HG02943 (cell line): ENCODE measurements around the gene DCAF17.
"Not testable (repeated sequence)": the region's sequence is repeated elsewhere in the genome, so short reads cannot be mapped to it uniquely, and the experiment has no call there.

ENCODE experiments used
- ATAC-seq: cut with Tn5 transposase; IDR thresholded peaks from one replicate; pipeline ENCODE4 v1.9.1; 2021; ENCODE audit warnings: mild to moderate bottlenecking, low read depth, moderate library complexity; ENCODE audit not compliant: unreplicated experiment

DCAF17 gene

DNA sequence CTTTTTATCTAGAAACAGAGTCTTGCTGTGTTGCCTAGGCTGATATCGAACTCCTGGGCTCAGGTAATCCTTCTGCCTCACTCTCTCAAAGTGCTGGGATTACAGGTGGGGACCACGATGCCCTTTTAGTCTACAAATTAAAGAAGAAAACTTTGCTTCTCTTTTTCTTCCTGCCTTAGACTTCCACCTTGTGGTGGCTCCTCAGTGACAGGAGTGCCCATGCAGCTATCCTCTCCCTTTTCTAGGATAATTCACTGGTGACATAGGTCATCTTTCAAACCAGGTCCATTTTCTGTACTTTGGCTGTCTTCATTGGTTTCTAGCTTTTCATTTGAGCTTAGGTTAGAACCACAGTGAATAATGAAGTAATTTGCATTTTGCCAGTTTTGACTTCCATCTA, 13.6 kb downstream of the DCAF17 start:
- no peak for ATAC-seq

DNA sequence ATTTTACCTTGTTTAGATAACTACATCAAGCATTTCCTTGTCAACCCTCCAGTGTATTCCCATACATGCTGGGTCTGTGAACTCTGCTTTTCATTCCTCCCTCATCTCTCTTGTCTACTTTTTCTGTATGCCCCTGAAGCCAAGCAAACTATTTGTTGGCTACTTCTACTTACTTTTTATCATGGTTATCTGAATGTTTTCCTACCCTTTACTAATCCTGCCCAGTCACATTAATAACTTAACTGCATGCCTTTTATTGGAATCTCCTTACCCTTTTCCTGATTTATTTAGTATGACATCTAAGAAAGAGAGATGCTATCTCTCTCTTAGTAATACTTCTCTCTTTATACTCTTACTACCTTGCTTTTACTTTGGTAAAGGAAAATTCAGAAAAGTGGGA, 17.0 kb downstream of the DCAF17 start:
- ATAC-seq = no peak

DNA sequence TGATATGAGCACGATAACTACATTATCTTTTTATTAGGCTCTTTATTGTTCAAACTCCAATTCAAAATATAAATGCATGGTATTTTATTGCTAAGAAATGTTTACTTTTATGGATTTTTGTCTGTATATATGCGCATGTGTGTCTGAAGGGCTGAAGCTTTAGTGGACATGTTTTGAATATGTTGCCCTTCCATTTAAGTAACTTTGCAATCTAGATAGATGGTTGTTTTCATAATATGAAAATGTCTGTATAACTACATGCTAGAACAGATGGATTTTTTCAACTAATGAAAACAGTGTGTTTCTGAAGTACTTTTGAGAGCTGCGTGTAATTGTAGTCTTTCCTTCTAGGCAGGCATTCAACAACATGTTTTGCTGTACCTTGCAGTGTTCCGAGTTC, 18.7 kb downstream of the DCAF17 start:
- ATAC-seq = no peak

DNA sequence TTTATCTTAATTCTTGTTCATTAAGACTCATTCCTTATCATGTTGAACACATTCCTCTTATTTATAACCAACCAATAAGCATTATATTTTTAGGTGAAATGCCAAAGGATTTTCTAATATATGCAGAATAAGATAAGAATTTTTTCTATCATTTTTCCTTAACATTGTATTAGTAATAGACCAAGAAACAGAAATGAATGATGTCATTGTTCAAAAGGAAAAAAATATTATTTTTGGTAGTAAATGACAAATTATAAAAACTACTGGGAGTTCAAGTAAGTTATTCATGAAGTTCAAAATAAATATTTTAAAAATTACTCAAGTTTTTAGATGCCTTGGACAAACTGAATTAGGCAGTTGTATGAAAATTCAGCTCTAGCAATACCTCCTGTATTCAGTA, 25.5 kb downstream of the DCAF17 start:
- no peak for ATAC-seq

DNA sequence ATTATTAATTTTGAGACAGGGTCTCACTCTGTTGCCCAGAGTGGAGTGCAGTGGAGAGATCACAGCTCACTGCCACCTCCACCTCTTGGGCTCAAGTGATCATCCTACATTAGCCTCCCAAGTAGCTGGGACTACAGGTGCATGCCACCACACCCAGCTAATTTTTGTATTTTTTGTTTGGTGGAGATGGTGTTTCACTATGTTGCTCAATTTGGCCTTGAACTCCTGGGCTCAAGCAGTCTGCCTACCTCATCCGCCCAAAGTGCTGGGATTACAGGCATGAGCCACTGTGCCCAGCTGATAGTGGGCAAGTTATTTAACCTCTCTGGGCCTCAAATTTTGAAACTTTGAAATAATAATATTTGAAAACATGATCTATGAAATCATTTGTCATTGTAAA, 26.5 kb downstream of the DCAF17 start:
- no peak for ATAC-seq

DNA sequence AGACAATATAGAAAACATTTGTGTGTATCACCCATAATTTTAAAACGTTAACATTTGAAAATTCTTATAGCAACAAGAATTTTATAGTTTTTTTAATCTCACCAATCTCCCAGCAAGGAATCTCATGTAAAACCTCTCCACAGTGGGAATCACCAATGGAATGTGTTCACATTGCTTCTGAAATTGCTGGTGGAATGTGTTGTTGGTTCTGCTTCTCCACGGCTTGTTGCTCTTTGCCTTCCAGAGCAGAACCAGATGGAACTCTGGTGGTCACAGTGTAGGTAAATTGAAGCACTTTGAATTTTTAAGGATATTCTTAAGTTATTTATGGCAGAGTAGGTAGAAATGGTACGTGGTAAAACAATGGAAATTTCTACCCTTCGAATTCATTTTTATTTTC, 35.1 kb downstream of the DCAF17 start:
- ATAC-seq = no peak

DNA sequence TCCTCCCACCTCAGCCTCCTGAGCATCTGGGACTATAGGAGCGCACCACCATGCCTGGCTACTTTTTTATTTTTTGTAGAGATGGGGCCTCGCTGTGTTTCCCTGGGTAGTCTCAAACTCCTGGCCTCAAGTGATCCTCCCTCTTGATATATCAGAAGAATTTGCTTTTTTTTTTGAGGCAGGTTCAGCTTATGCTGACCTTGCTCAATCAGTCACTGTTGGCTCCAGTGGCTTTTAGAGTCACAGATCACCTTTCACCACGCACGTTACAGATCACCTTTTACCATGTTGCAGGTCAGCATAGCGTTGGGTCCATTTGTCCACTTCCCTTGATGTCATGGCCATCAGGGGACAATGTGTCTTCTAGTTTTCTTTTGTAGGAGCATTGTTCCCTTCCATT, 36.1 kb downstream of the DCAF17 start:
- no peak for ATAC-seq

DNA sequence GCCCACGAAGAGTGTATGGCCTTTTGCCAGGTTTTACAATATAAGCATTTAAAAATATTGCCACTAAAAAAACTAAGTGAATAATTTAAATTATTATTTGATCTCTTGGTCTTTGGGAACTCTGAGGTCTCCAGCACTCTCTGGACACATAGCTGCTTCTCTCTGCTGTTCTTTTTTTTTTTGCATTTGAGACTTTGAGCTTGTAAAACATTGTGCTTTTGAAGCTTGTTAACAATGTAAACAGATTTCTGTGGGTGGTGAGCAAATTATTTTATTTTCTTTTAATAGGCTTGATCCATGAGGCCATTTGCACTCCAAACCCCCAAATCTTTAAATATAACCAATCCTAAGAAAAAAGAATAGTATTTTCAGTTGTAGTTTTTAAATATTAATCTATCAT, 42.0 kb downstream of the DCAF17 start:
- ATAC-seq = no peak

DNA sequence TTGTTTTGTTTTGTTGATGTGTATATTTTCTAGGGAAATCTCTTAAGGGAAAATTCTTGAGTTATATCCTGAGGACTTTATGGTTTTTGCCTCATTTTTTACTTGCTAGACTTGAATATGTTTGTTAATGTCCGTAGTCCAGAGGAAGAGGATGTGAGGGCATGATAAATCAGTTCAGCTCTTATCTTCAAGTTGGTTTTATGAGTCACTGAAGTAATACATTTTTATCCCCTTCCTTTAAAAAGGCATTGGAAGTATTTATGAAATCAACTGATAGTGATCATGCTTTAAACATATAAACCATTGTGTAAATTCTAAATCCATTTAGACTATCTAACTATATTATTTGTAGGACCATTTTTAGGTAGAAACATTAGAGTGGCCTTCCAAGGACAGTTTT, 44.3 kb downstream of the DCAF17 start:
- no peak for ATAC-seq

DNA sequence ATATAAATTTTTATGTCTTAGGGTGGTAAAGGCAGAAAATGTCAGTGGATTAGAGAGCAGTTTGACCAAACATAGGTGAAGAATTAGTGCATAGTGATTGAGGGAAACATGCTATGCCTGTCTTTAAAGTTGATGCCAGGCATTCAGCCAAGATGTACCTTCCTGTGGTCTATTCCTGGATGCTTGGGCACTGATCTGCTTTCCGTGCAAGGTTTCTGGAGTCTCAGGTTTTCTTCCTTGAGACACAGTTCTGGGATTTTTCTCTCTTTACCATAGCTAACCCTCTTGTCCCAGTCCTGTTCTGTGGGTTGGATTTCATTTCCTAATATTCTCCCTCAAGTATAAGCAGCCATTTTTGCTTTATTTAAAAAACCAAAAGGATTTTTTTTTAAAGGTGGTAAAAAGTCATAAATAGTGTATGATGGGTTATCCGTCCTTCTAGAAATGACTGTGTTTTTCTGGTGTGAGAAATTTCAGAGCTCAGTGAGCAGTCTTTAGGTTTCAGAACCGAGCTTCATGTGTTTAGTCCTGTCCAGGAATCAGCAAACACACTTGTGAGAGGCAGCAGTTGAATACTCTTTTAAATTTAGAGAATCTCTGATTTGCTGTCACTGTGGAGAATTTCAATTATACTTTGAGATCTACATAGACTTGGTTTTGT, 45.3 kb downstream of the DCAF17 start:
- ATAC-seq = no peak

DNA sequence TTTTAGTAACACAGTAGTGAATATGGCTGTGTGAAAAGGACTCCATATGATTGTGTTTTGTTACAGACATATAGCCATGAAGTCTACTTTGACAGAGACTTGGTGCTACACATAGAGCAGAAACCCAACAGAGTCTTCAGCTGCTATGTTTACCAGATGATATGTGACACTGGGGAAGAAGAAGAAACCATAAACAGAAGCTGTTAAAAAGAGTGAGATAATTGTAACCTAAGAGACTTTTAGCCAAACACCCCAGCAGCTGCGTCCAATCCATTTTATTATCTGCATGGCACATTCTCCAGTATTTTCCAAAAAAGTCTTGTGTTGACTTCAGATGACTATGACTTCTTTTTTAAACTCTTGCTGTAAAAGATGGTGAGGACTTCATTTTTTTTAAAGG, 46.9 kb downstream of the DCAF17 start:
- ATAC-seq = no peak

DNA sequence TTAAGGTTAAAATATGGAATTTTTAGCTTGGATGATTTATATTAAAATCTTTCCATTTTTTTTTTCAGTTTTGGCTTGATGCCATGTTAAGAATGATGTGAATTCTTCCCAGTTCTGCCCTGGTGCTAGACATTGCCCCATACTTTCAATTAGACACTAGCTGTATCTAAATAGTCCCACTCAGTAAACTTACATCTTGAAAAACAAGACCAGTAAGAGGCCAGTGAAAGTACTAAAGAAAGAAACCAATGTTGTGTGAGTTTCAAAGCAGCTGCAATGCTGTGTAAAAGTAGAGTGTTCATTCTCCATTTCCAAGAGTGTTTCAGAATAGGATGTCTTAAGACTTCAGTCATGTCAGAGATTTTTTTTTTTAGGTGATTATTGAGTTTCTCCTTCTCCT, 48.3 kb downstream of the DCAF17 start:
- no peak for ATAC-seq

DNA sequence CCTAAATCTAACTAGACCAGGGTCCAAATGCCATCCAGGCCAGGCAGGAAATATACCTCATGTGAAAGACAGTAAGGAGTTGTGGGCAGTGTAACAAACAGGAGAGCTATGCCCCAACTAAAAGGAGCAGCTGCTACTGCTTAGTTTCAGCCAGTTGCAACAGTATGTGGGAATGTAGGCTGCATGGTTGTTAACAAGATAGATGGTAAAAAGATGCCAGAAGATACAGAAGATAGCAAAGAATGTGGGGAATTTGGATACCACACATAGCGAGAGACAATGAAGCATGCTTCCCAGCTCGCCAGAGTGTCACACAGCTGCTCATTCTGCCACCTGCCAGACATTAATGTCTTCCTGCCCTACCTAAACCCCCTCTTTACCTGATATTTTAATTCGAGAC, 48.9 kb downstream of the DCAF17 start:
- no peak for ATAC-seq

DNA sequence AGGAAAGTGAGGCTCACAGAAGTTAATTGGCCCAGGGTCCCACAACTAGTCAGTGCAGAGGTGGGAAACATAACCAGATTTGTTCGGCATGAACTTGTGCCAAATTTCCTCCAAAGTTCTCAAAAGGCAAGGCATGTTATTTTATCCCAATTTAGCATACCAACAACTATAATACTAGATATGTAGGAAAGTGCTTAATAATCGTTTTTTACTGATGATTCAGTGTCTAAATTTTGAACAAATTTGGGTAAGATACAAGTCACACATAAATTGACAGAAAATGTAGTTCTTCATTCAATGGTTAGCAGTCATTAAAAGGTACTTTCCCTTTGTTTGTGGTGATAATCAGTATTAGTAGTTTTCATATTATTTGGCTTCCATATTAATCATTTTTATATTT, 49.8 kb downstream of the DCAF17 start:
- ATAC-seq = no peak

DNA sequence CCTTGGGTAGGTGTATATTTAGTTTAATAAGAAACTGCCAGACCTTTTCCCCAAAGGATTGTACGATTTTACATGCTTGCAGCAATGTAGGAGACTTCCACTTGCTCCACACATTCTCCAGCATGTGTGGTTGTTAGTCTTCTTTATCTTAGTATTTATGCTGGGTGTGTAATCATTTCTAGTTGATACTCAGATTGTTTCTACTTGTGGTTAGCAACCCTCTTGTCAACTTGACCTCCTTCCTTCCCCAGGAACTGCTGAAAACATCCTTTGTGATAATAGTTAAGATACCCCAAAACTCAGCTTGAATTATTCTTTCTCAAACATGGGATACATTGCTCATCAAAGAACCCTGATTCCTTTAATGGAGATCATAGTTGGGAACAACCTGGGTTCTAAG, 51.1 kb downstream of the DCAF17 start:
- no peak for ATAC-seq

DNA sequence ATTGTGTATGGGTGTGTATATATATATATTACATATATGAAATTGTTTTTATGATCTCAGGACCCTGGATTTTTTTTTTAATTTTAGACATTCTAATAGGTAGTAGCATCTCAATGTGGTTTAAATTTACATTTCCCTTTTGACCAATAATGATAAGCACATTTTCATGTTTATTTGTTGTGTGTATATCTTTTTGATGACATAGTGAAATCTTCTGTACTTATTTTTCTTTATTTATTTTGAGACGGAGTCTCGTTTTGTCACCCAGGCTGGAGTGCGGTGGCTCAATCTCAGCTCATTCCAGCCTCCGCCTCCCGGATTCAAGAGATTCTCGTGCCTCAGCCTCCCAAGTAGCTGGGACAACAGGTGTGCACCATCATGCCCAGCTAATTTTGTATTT, 53.2 kb downstream of the DCAF17 start:
- no peak for ATAC-seq

DNA sequence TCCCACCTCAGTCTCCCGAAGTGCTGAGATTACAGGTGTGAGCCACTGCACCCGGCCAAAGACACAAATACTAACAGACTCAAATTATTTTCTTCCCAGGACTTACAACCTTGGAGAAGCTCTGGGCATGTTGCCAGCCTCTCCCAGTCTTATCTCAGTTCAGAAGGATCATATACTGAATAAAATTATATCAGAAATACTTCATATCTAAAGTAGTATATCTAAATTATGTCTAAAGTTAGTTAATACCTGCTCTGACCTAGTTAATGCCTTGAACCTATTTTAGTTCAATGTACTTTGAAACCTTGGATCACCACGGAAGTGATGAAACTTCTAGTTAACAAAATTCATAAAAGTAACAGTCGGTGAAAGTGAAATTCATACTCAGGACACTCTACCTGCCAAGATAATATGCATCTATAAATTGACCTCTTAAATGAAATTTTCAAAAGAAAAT, 53.8 kb downstream of the DCAF17 start:
- ATAC-seq = no peak

DNA sequence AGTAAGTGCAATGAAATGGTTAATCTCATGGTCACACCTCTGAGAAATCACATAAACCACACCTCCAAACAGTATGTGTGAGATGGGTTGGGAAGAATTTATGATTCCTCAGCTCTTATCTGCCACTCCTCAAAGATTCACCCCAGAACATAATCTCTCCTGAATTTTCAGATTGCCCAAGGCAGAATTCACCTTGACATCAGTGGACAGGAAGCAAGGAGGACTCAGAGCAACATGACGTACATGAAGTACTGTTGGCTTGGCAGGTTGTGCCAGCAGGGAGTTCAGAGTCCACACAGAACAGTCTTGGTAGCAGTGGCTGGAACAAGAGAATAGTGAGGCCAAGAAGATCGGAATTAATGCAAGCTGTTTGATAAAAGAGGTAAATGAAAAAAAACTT, 56.6 kb downstream of the DCAF17 start:
- ATAC-seq = no peak

DNA sequence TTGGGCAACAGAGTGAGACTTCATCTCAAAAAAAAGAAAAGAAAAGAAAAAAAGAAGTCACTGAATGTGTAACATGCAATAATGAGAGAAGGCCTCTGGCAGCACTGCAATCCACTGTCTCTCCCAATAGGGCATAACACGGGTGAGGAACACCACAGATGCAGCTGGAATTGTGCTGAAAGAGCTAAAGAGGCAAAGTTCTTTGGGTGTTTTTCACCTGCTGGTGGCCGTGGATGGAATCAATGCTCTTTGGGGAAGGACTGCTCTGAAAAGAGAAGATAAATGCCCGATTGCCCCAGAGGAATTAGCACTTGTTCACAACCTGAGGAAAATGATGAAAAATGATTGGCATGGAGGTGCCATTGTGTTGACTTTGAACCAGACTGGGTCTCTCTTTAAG, 57.3 kb downstream of the DCAF17 start:
- no peak for ATAC-seq

DNA sequence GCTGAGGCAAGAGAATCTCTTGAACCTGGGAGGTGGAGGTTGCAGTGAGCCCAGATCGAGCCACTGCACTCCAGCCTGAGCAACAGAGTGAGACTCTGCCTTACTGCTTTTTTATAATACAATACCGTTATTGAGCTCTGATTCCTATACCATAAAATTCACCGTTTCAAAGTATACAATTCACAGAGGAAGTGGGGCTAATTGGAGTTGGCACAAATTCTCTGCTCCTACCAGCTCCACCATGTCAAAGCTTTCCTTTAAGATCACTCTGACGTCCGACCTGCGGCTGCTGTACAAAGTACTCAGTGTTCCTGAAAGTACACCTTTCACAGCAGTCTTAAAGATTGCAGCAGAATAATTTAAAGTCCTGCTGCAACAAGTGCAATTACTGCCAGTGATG, 58.6 kb downstream of the DCAF17 start:
- no peak for ATAC-seq

DNA sequence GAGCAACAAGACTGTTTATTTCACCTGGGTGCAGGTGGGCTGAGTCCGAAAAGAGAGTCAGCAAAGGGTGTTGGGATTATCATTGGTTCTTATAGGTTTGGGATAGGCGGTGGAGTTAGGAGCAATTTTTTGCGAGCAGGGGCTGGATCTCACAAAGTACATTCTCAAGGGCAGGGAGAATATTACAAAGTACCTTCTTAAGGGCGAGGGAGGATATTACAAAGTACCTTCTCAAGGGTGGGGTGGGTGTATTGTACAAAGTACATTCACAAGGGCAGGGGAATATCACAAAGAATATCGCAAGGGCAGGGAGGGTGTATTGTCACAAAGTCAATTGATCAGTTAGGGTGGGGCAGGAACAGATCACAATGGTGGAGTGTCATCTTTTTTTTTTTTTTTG, 63.6 kb downstream of the DCAF17 start:
- ATAC-seq = not testable (repeated sequence)

DNA sequence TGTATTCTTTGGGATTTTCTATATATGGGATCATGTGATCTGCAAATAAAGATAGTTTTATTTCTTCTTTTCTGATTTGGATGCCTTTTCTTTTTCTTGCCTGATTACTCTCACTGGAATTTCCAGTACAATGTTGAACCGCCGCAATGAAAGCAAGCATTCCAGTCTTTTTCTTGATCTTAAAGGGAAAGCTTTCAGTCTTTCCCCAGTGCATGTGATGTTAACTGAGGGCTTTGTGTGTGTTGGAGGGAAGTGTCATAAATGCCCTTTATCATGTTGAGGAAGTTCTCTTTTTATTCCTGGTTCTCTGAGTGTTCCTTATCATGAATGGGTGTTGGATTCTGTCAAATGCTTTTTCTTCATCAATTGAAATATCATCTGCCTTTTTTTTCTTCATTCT, 71.3 kb downstream of the DCAF17 start:
- ATAC-seq = no peak
